Urinary bladder (tissue), 4 donors: Measurements from ENCODE around the gene ST6GALNAC3. TPM values are rescaled to one million over a fixed set of nuclear protein-coding genes. Genes with fewer than 3 reads are reported as not detected.
"Not testable (repeated sequence)": the region's sequence is repeated elsewhere in the genome, so short reads cannot be mapped to it uniquely, and the experiment has no call there.

Experiments used
- DNase-seq: peaks from one replicate; pipeline ENCODE4 v3.0.0-alpha.2; 2015; ENCODE audit errors: extremely low spot score
- H3K27ac ChIP-seq: one replicate; pipeline ENCODE4 v1.5.1; 2013; ENCODE audit warnings: low read depth, mild to moderate bottlenecking, moderate library complexity
- H3K36me3 ChIP-seq: one replicate; pipeline ENCODE4 v1.6.1; 2013; ENCODE audit warnings: mild to moderate bottlenecking, moderate library complexity; ENCODE audit not compliant: insufficient read depth
- H3K4me1 ChIP-seq: one replicate; pipeline ENCODE4 v1.6.1; 2013; ENCODE audit warnings: mild to moderate bottlenecking, moderate library complexity; ENCODE audit not compliant: insufficient read depth
- H3K4me3 ChIP-seq: one replicate; pipeline ENCODE4 v1.5.1; 2013; ENCODE audit warnings: low read depth, low read length
- WGBS: extraction: QIAGEN DNeasy Blood & Tissue Kit; methylation state at CpG from one replicate; pipeline ENCODE4 v1.1.7; 2013; 5-methylcytosine and 5-hydroxymethylcytosine counted together
- polyA plus RNA-seq: library from polyadenylated mRNA; stranded (reverse); fragments of 200-250 nt; gene quantifications from one replicate; pipeline ENCODE4 v1.2.3, GENCODE V29; 2013
- total RNA-seq: library from RNA; depleted of rRNA; stranded (reverse); fragments of >200 nt; gene quantifications from one replicate; pipeline ENCODE4 v1.2.3, GENCODE V29; 2014
- donor health status: healthy with polysubstance abuse.
- donor health status: healthy.

ST6GALNAC3 gene
- total RNA-seq (39.1 TPM), polyA plus RNA-seq (5.1 TPM)

DNA sequence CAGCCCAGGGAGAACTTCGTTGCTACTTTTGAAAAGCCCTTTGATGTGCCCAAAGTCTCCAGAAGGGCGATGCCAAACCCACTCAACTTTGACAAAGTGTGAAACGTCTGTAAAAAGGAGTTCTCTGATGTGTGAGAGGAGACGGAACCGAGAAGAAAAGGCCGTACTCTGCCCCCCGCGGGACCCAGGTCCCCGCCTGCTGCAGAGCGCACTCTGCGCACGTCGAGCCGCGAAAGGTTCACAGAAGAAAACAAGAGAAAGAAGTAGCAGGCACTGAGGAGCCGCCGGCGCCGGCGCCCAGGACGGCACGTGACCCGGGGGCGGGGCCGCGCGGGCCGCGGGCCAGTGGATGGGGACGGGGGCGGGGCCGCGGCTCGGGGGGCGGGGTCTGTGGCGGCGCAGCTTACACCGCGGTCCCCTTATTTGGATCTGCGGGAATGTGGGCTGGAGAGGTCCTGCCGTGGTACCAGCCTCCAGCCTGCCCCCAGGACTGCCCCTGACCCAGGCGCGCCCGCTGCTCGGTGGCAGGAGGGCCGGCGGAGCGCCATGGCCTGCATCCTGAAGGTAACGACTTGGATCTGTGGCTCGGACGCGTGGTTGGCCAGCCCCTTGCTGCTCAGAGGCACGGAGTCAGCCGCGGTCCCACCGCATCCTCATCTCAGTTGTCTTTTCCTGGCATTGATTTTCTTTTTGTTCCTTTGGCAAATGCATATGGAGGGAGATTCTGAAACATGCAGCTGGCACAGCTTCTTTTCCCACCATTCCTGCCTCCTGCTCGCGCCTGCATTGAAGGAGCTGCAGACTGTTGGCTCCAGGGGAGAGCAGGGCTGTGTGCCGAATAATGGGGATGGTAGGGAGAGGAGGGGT lies at the start of gene ST6GALNAC3:
Gene ST6GALNAC3 (plus strand): TSS at position 426 of the 867 bp plus-strand sequence.
- Histone ChIP-seq H3K4me3 (peak within 1 kb of the TSS; percentile 58), H3K36me3 (no peaks in the 10 kb centered on the region), H3K4me1 (no peaks in the 10 kb centered on the region), H3K27ac (no peak within 1 kb of the TSS)
- under 1% methylated on average over 59 of the region's 59 CpGs for WGBS
- DNase-seq = no peak

DNA sequence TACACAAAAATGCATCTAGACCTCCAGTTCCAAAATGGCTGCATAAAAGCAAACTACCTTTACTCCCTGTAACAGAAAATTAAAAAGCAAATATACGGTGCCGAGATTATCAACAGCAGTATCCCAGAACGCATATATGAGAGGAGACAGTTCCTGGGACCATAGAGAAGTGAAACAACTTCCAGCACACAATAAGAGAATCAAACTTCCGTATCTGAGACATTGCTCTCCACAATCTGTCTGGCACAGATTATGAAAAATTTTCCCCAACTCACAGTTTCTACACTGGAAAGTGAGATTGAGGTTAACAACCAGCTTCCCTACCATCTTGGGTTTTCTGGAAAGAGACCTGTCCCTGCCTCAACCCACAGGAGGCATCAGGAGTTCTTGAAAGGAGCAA lies 47.2 kb upstream of the ST6GALNAC3 start:
- no peak for DNase-seq
- WGBS = 93% methylated on average over 4 of the region's 4 CpGs
- no peak overlapping the region for H3K27ac ChIP-seq

GRCh38 chr1:76029331-76029730 lies 45.2 kb upstream of the ST6GALNAC3 start:
- DNase-seq = no peak
- Histone ChIP-seq H3K4me3 (no peak overlapping the region), H3K36me3 (no peaks in the 10 kb centered on the region), H3K27ac (no peak overlapping the region), H3K4me1 (no peaks in the 10 kb centered on the region)
- 92% methylated on average over 1 of the region's 1 CpG for WGBS

More for the DNA sequence above, 47.2 kb upstream of the ST6GALNAC3 start:
- Histone ChIP-seq H3K36me3 (no peaks in the 10 kb centered on the region), H3K4me1 (no peaks in the 10 kb centered on the region), H3K4me3 (no peak overlapping the region)

GRCh38 chr1:76031496-76031895 lies 43.0 kb upstream of the ST6GALNAC3 start:
- Histone ChIP-seq H3K27ac (no peak overlapping the region), H3K4me3 (no peak overlapping the region), H3K36me3 (no peaks in the 10 kb centered on the region), H3K4me1 (no peaks in the 10 kb centered on the region)
- 80% methylated on average over 2 of the region's 2 CpGs for WGBS
- DNase-seq = no peak

DNA sequence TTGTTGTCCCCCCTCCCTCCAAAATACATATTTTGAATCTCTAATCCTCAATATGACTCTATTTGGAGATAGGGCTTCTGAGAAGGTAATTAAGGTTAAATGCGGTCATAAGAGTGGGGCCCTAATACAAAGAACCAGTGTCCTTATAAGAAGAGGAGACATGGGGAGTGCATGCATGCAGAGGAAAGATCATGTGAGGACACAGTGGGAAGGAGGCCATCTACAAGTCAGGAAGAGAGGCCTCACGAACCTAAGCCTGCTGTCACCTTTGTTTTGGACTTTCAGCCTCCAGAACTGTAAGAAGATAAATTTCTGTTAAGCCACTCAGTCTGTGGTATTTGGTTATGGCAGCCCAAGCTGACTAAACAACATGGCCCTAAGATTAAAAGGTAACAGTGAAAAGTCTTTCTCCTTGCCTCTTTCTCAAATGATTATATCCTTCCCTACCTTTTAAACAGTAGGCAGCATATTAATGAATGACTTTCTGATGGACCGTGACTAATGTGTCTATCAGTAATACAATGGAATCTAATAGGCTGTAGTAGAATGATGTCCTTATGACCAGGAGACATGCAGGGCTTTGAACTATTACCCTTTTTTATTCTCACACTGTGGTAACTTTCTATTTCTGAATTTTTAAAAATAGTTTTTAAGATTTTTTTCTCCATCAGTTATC lies 40.6 kb upstream of the ST6GALNAC3 start:
- 94% methylated on average over 3 of the region's 3 CpGs for WGBS
- no peak for DNase-seq
- Histone ChIP-seq H3K27ac (no peak overlapping the region), H3K4me1 (no peaks in the 10 kb centered on the region), H3K36me3 (no peaks in the 10 kb centered on the region), H3K4me3 (no peak overlapping the region)

DNA sequence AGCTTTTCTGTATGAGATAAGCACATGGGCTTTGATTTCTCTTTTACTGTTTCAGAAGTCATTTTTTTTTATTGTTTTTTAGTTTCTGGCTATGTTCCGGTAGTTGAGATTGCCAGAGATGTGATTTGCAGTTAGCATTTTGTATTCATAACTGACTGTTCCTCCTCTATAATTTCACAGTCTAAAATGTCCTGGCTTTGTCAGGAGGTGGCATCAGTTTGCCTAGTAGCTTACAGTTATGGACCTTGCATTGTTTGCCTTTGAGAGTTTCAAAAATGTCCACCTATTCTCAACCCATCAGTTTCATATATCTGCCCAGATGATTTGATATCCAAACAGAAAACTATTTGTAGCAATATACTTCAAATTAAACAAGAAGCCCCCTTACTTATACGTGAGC lies 39.5 kb upstream of the ST6GALNAC3 start:
- WGBS = 60% methylated on average over 2 of the region's 2 CpGs
- no peak overlapping the region for H3K4me3 ChIP-seq
- no peaks in the 10 kb centered on the region for H3K36me3 ChIP-seq
- no peak for DNase-seq
- no peak overlapping the region for H3K27ac ChIP-seq
- no peaks in the 10 kb centered on the region for H3K4me1 ChIP-seq

- WGBS = 77% methylated on average over 4 of the region's 4 CpGs
- Histone ChIP-seq H3K36me3 (no peaks in the 10 kb centered on the region), H3K4me3 (no peak overlapping the region)
Observed at GRCh38 chr1:76037324-76037723, 37.2 kb upstream of the ST6GALNAC3 start.

GRCh38 chr1:76038287-76039004 lies 36.1 kb upstream of the ST6GALNAC3 start:
- DNase-seq = no peak
- H3K27ac ChIP-seq = no peak overlapping the region
- WGBS = 55% methylated on average over 3 of the region's 3 CpGs
- H3K4me1 ChIP-seq = no peaks in the 10 kb centered on the region
- H3K36me3 ChIP-seq = no peaks in the 10 kb centered on the region
- H3K4me3 ChIP-seq = no peak overlapping the region

More at GRCh38 chr1:76037324-76037723, 37.2 kb upstream of the ST6GALNAC3 start:
- Histone ChIP-seq H3K27ac (no peak overlapping the region), H3K4me1 (no peaks in the 10 kb centered on the region)
- DNase-seq = no peak

DNA sequence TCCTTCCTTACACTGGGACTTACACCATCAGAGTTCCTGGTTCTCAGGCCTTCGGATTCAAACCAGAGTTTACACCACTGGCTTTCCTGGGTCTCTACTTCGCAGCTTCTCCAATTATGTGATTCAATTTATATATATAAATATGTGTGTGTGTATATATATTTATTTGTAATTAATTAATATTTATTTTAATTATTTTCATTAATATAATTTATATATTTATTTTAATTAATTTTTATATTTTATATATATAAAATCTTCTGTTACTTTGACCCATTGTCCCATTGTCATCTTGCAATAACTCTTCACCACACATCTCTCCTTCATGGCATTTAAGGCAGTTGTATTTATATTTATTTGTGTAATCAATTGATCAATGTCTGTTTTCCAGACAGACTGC lies 28.4 kb upstream of the ST6GALNAC3 start:
- Histone ChIP-seq H3K27ac (no peak overlapping the region), H3K4me3 (no peak overlapping the region), H3K36me3 (no peaks in the 10 kb centered on the region), H3K4me1 (no peaks in the 10 kb centered on the region)
- no peak for DNase-seq
- 95% methylated on average over 2 of the region's 2 CpGs for WGBS

- no peak for DNase-seq
- Histone ChIP-seq H3K4me1 (no peaks in the 10 kb centered on the region), H3K27ac (no peak overlapping the region), H3K36me3 (no peaks in the 10 kb centered on the region), H3K4me3 (no peak overlapping the region)
- 97% methylated on average over 1 of the region's 1 CpG for WGBS
Observed at GRCh38 chr1:76048219-76048618, 26.3 kb upstream of the ST6GALNAC3 start.

- Histone ChIP-seq H3K36me3 (no peaks in the 10 kb centered on the region), H3K4me1 (no peaks in the 10 kb centered on the region), H3K27ac (no peak overlapping the region), H3K4me3 (no peak overlapping the region)
- WGBS = 91% methylated on average over 1 of the region's 1 CpG
- no peak for DNase-seq
Observed at GRCh38 chr1:76048926-76049325, 25.6 kb upstream of the ST6GALNAC3 start.

DNA sequence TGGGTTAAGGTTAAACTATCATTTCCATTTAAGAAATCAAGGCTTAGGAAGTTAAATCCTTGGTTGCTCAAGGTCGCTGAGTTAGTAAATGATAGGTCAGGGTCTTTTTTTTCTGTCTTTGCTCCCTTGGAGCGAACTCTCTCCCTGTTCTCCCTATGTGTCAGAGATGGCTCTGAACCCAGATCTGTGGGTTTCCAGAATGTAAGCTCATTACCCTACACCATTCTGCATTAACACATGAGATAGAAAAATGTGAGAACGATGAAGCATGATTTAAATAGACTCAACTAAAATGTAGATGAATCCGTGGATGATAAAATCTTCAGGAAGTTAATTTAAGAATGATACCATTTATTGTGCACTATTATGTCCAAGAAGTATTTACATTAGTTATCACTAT lies 25.0 kb upstream of the ST6GALNAC3 start:
- no peaks in the 10 kb centered on the region for H3K36me3 ChIP-seq
- DNase-seq = no peak
- H3K4me1 ChIP-seq = no peaks in the 10 kb centered on the region
- no peak overlapping the region for H3K27ac ChIP-seq
- no peak overlapping the region for H3K4me3 ChIP-seq
- WGBS = 84% methylated on average over 4 of the region's 4 CpGs

DNA sequence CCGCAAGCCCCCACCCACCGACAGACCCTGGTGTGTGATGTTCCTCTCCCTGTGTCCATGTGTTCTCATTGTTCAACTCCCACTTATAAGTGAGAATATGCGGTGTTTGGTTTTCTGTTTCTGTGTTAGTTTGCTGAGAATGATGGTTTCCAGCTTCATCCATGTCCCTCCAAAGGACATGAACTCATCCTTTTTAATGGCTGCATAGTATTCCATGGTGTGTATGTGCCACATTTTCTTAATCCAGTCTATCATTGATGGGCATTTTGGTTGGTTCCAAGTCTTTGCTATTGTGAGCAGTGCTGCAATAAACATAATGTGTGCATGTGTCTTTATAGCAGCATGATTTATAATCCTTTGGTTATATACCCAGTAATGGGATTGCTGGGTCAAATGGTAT lies 24.5 kb upstream of the ST6GALNAC3 start:
- WGBS = 97% methylated on average over 3 of the region's 3 CpGs
- not testable (repeated sequence) for H3K4me3 ChIP-seq

More for the DNA sequence above, 24.5 kb upstream of the ST6GALNAC3 start:
- H3K27ac ChIP-seq, H3K36me3 ChIP-seq, H3K4me1 ChIP-seq, DNase-seq: not testable (repeated sequence)
